ENCODE data around the gene FAM83E. TPM values are rescaled to one million over a fixed set of nuclear protein-coding genes. Genes with fewer than 3 reads are reported as not detected.
"Not testable (repeated sequence)": the region's sequence is repeated elsewhere in the genome, so short reads cannot be mapped to it uniquely, and the experiment has no call there.

FAM83E gene
- total and polyA plus RNA-seq, 3 donors from 2014 or later = 0.99 to 2.2 (median 1.6) TPM

GRCh38 chr19:48633148-48634035, 18.5 kb upstream of the FAM83E start:
- H3K27me3 ChIP-seq = no peaks in the 10 kb centered on the region
- H3K4me1 ChIP-seq = peaks cover 47% of the 10 kb centered on the region
- intact Hi-C loops (cut with DNase I; ENCODE audit: low total_unique reads) = no loop called here
- 62 to 67% methylated on average over 20 to 22 of the region's 22 CpGs for WGBS, 2 donors
- no peaks in the 10 kb centered on the region for H3K36me3 ChIP-seq (ENCODE audit: low read depth, missing control alignments)
- no peaks in the 10 kb centered on the region for H3K9me3 ChIP-seq
- peak overlapping the region; percentile 98 to 99 for H3K27ac ChIP-seq
- no peak for TF ChIP-seq CTCF (IDR thresholded peaks at IDR 0.05)
- no peak for TF ChIP-seq POLR2A (IDR thresholded peaks at IDR 0.05)
- no peak for DNase-seq
- peak overlapping the region in 1 of 2 donors; percentile 72 for H3K4me3 ChIP-seq

GRCh38 chr19:48632692-48633147, 17.8 kb upstream of the FAM83E start:
- Histone ChIP-seq H3K36me3 (ENCODE audit: low read depth, missing control alignments) (no peaks in the 10 kb centered on the region), H3K27me3 (no peaks in the 10 kb centered on the region), H3K4me3 (no peak overlapping the region), H3K9me3 (no peaks in the 10 kb centered on the region), H3K4me1 (peaks cover 46% of the 10 kb centered on the region), H3K27ac (peak overlapping the region; percentile 98 to 99)
- TF ChIP-seq POLR2A (IDR thresholded peaks at IDR 0.05) (no peak), CTCF (IDR thresholded peaks at IDR 0.05) (no peak)
- intact Hi-C loops (cut with DNase I; ENCODE audit: low total_unique reads) = no loop called here
- peak; percentile 66 for DNase-seq

DNA sequence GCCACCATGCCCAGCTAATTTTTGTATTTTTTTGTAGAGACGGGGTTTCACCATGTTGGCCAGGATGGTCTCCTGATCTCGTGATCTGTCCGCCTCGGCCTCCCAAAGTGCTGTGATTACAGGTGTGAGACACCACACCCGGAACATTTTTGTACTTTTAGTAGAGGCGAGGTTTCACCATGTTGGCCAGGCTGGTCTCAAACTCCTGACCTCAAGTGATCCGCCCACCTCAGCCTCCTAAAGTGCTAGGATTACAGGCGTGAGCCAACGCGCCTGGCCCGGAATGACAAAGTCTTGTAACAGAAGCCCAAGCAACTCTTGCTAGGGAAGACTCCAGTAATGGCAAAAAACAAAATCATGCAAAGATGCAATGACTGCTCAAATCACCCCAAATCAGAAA, 17.4 kb upstream of the FAM83E start:
- WGBS, 2 donors = 85 to 87% methylated on average over 11 of the region's 11 CpGs
- Histone ChIP-seq H3K27ac (peak overlapping the region; percentile 87 to 98), H3K4me1 (peaks cover 46% of the 10 kb centered on the region)
- H3K27me3 ChIP-seq; H3K36me3 ChIP-seq (ENCODE audit: low read depth, missing control alignments); DNase-seq; intact Hi-C loops (cut with DNase I; ENCODE audit: low total_unique reads); H3K9me3 ChIP-seq; H3K4me3 ChIP-seq: not testable (repeated sequence)

DNA sequence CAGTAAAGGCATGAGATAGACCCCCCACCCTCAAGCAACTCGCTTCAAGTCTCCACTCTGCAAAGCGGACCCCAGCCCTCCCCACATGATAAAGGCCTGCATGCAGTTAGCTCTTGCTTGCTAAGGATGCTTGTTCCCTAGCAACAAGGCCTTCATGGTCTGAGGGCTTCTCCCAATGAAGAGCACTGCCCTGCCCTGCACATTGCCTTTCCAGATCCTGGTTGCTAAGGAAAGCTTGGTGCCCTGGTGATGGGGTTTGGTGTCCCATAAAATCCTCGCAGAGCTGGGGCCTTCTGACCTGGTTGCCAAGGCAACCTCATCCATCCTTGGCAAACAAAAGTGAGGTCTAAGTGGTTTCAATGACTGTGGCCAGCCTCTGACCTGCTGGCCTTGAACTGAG, 16.3 kb upstream of the FAM83E start:
- Histone ChIP-seq H3K4me3 (no peak overlapping the region), H3K27me3 (no peaks in the 10 kb centered on the region), H3K9me3 (no peaks in the 10 kb centered on the region), H3K36me3 (ENCODE audit: low read depth, missing control alignments) (no peaks in the 10 kb centered on the region), H3K27ac (peak overlapping the region; percentile 87 to 98), H3K4me1 (peaks cover 46% of the 10 kb centered on the region)
- no peak for DNase-seq
- WGBS, 2 donors = 52 to 60% methylated on average over 3 of the region's 3 CpGs
- intact Hi-C loops (cut with DNase I; ENCODE audit: low total_unique reads) = no loop called here
- TF ChIP-seq CTCF (IDR thresholded peaks at IDR 0.05) = no peak
- TF ChIP-seq POLR2A (IDR thresholded peaks at IDR 0.05) = no peak

- Histone ChIP-seq H3K4me3 (peak overlapping the region in 1 of 2 donors; percentile 40), H3K27me3 (no peaks in the 10 kb centered on the region), H3K9me3 (no peaks in the 10 kb centered on the region), H3K4me1 (peaks cover 46% of the 10 kb centered on the region), H3K27ac (peak overlapping the region; percentile 87 to 98), H3K36me3 (ENCODE audit: low read depth, missing control alignments) (no peaks in the 10 kb centered on the region)
- DNase-seq = peak; percentile 92
- no peak for TF ChIP-seq CTCF (IDR thresholded peaks at IDR 0.05)
- 0 to 9% methylated on average over 1 to 47 of the region's 47 CpGs for whole genome bisulfite sequencing, 2 donors
- intact Hi-C loops (cut with DNase I; ENCODE audit: low total_unique reads) = no loop called here
Measured at GRCh38 chr19:48630296-48631063, 15.6 kb upstream of the FAM83E start.

All from testis (tissue), 3 donors.